T-helper 9 cell (primary cell): Measurements from ENCODE around the gene TPSG1.

Experiments
- DNase-seq: peaks from one replicate; pipeline ENCODE4 v3.0.0-alpha.2; 2020

Gene TPSG1

DNA sequence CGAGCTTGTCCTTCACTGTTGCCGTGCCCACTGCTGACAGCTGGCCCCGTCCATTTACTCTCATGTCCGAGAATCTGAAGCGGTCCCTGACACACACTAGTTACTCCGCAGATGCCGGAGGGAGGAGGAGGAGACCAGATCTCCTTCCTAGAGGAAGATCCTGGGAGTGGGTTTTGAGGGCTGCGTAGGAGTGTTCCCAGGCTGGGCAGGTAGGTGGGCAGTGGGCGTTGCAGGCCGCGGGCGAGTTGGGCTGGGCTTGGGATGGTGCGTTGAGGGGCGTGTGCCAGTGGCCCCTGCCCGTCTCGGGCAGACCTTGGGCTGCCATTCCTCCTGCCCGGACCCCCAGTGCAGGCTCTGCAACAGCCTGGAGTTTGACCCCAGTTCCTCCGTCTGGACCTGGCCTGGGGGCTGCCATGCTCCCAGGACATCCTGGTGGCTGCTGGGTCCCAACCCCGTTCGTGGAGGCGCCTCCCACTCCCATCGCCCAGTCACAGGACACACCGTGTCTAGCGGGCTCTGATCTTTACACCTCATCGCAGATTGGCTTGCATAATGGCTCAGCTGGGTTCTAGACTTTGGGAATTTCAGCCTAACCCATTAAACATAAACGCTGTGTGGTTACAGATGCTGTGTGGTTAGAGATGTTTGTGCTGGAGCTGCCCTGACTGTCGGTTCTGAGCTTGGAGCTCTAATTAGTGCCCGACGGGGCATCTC lies 49.3 kb downstream of the TPSG1 start:
- no peak for DNase-seq

DNA sequence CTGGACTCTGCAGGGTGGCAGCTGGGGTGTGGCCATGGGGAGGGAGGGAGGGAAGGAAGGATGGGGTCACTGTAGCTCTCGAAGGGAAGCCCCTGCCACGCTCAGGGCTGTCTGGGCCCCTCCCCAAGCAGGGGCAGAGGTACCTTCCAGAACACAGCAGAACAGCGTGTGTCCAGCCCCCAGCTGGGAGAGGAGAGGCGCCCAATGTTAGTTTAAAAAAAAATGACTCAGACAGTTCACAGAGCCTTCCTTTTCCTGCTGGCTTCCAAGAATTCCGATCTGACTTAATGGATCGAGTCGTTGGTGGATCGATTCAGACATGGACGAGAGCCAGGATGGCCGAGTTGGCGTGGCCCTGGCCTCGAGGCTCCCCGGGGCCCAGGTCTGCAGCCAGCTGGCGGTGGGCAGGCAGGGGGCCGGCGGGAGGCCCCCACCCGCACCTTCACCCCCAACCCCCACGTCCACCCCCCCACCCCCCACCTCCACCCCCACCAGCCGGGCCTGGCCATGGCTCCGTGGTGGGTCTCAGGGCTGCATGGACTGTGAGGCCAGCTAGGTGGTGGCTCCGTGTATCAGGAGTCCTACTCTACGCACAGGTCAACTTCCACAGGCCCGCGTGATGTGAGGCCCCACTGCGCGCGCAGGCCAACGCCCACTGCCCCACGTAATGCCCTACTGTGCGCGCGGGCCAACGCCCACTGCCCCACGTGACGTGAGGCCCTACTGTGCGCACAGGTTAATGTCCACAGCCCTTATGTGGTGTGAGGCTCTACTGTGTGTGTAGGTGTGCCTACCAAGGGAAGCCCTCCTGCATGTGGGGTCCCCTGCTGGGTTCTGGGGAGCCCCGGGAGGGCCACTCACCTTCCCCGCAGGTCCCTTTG lies 50.4 kb downstream of the TPSG1 start:
- no peak for DNase-seq

DNA sequence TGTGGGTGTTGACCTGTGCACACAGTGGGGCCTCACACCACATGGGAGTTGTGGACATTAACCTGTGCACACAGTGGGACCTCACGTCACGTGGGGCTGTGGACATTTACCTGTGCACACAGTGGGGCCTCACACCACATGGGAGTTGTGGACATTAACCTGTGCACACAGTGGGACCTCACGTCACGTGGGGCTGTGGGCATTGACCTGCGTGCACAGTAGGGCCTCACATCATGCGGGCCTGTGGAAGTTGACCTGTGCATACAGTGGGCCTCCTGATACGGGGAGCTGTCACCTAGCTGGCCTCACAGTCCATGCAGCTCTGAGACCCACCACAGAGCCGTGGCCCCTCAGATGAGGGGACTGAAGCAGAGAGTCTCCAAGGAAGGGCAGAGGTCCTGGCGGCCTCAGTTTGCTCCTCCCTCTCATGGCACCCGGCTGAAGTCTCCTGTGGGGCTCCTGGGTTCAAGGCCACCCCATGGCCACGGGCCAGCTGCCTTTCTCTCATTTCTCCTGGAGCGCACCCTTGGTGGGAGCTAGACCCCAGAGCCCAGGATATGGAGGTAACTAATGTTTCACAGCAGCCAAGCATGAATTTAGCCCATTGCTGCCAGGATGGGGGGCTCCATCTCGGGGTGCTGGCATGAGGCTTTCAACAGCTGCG lies 51.1 kb downstream of the TPSG1 start:
- no peak for DNase-seq

DNA sequence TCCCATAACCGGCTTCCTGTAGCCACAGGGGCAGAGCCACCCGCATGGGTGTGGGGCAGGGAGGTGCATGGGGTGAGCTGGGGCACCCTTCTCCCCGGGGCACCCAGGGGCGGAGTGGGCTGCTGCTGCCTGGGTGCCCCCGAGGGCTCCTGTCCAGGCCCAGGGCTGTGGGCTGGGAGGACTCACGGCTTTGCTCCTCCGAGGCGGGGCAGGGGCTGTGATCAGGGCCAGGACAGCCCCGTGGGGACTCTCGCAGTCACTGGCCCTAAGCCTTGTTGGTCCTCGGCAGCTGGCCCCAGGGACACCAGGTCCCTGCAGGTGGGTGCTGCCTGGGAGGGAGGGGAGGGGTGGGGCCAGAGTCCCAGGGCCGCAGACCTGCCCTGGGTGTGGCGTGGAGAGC lies 52.4 kb downstream of the TPSG1 start:
- DNase-seq: no peak

DNA sequence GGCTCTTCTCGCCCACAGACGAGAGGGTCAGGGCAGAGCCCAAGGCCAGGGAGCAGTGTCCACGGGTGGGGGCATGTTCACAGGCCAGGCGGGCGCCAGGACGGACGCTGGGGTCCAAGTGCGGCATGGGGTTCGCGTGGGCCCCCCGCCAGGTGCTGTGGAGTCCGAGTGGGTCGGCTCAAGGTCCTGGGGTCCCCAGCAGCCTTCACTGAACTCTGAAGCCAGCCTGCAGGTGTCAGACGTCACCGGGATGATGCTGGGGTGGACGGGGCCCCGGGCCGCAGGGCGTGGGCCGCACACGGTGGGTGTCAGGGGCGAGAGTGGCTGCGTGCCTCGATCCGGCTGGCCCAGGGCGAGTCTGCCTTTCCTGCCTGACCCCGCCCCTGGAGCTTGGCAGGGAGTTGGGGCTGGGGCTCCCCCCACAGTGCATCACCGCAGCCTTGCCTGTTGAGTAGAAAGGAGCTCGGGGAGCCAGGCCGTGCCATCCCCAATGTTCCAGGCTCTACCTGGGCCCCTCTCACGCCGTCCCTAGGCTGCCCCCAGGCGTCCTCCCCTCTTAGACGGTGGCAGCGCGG lies 53.1 kb downstream of the TPSG1 start:
- no peak for DNase-seq
